Body of pancreas (tissue), 4 donors: ENCODE results near the gene MAEL. TPM values are rescaled to one million over a fixed set of nuclear protein-coding genes. Genes with fewer than 3 reads are reported as not detected.

ENCODE experiments used
- ATAC-seq: fragments of 150-250 bp; one replicate; pipeline ENCODE4 v1.9.1; 2016
- DNase-seq, 4 donors: peaks; one replicate each; pipeline ENCODE4 v3.0.0-alpha.2; 2019
- H3K27ac ChIP-seq, 4 donors: fragments of 200-600 bp; sonication (generic); 1 replicate in 3 of 4; 2 replicates in 1 of 4; pipeline versions ENCODE4 v1.5.1 to v1.6.1; 2016 to 2019; ENCODE audit warnings: mild to moderate bottlenecking in 1 of 4, mixed read lengths in 1 of 4, moderate library complexity in 1 of 4
- H3K27me3 ChIP-seq, 2 donors: fragments of 200-600 bp; sonication (generic); one replicate each; pipeline ENCODE4 v1.6.0; 2016; ENCODE audit warnings: mild to moderate bottlenecking in 1 of 2
- H3K36me3 ChIP-seq, 2 donors: fragments of 200-600 bp; sonication (generic); replicated peaks in 1 of 2; 2 replicates each; pipeline ENCODE4 v1.5.1; 2016; ENCODE audit warnings: low read depth in 2 of 2; ENCODE audit not compliant: insufficient read depth in 1 of 2
- H3K4me1 ChIP-seq: fragments of 200-600 bp; sonication (generic); one replicate; pipeline ENCODE4 v1.6.0; 2016
- H3K4me3 ChIP-seq, 2 donors: fragments of 200-600 bp; sonication (generic); 1 replicate in 1 of 2; 2 replicates in 1 of 2; pipeline ENCODE4 v1.5.1; 2016 to 2019
- H3K9me3 ChIP-seq, 3 donors: fragments of 200-600 bp; sonication (generic); 1 replicate in 2 of 3; 2 replicates in 1 of 3; pipeline ENCODE4 v1.5.1; 2016
- POLR2A ChIP-seq, 3 donors: fragments of 450-650 bp; IDR thresholded peaks; one replicate each; pipeline ENCODE4 v1.6.1; 2016; ENCODE audit warnings: antibody characterized with exemption in 3 of 3, mild to moderate bottlenecking in 2 of 3
- WGBS, 2 donors: methylation state at CpG; one replicate each; pipeline ENCODE4 v1.1.5; 2017; 5-methylcytosine and 5-hydroxymethylcytosine counted together
- intact Hi-C: fragments of 100-400 bp; cut with DNase I; formaldehyde crosslinking; loops from one replicate; pipeline ENCODE4 v1.15.1; 2023
- total RNA-seq, 2 donors: library from RNA; depleted of rRNA; stranded (reverse); fragments of >200 nt; gene quantifications; one replicate each; pipeline ENCODE4 v1.1.0, GENCODE V29; 2016
- TF ChIP-seq, protein P1 (sequence below), 7 experiments: fragments of 450-650 bp in 4 of 7; fragments of 200-600 bp in 3 of 7; sonication (generic) in 3 of 7; IDR thresholded peaks; one replicate each; pipeline ENCODE4 v1.5.1; 2016 to 2019; ENCODE audit warnings: antibody characterized with exemption in 7 of 7

The MAEL gene
- total RNA-seq, 2 donors from 2014 or later: not detected

DNA sequence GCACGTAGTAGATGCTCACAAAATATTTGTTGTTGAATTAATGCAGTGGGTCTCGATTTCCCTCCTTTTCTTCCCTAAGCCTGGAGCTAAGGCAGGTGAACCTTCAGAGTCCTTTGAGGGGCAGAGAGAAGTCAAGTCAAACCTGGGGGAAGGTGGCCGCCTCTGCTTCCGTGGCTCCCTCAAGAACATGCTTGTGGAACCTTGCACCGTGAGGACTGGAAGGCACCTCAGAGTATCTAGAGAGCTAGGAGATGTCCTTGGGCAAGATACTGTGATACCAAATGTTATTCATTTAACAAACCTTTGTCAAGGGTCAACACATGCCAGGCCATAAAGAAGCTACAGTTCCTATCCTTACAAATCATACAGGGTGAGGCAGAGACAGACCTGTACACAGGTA, 62.8 kb downstream of the MAEL start:
- H3K27me3 ChIP-seq: no peaks in the 10 kb centered on the region
- H3K4me1 ChIP-seq: no peaks in the 10 kb centered on the region
- TF ChIP-seq, protein P1, sequence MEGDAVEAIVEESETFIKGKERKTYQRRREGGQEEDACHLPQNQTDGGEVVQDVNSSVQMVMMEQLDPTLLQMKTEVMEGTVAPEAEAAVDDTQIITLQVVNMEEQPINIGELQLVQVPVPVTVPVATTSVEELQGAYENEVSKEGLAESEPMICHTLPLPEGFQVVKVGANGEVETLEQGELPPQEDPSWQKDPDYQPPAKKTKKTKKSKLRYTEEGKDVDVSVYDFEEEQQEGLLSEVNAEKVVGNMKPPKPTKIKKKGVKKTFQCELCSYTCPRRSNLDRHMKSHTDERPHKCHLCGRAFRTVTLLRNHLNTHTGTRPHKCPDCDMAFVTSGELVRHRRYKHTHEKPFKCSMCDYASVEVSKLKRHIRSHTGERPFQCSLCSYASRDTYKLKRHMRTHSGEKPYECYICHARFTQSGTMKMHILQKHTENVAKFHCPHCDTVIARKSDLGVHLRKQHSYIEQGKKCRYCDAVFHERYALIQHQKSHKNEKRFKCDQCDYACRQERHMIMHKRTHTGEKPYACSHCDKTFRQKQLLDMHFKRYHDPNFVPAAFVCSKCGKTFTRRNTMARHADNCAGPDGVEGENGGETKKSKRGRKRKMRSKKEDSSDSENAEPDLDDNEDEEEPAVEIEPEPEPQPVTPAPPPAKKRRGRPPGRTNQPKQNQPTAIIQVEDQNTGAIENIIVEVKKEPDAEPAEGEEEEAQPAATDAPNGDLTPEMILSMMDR (IDR thresholded peaks at IDR 0.05): no peak
- TF ChIP-seq POLR2A (IDR thresholded peaks at IDR 0.05): no peak
- no peak overlapping the region for H3K4me3 ChIP-seq
- 70 to 84% methylated on average over 5 of the region's 5 CpGs for WGBS, 2 donors
- no peaks in the 10 kb centered on the region for H3K9me3 ChIP-seq
- H3K27ac ChIP-seq: no peak overlapping the region
- intact Hi-C loops: loop anchor here (5.0 kb wide), 1 partner anchor 135 kb away; no protein-coding TSS in a partner anchor
- no peak for DNase-seq
- no peaks in the 10 kb centered on the region for H3K36me3 ChIP-seq
- ATAC-seq: no peak

DNA sequence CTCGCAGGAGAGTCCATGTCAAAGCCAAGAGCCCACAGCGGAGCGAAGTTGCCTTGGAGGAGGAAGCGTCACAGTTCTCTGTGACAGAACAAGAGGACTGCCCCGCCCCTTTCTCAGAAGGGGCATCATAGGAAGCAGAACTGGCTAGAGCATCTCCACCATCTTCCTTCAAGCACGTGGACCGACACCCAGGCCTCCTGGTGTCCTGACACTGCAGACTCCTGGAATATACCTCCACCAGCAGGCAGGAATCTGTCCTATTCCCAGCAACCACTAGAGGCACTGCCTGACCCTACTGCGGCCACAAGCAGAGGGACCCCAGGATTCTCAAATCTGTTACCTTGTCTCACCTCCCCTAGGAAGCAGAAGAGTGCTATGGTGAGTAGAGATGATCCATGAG, 63.3 kb downstream of the MAEL start:
- DNase-seq: no peak

DNA sequence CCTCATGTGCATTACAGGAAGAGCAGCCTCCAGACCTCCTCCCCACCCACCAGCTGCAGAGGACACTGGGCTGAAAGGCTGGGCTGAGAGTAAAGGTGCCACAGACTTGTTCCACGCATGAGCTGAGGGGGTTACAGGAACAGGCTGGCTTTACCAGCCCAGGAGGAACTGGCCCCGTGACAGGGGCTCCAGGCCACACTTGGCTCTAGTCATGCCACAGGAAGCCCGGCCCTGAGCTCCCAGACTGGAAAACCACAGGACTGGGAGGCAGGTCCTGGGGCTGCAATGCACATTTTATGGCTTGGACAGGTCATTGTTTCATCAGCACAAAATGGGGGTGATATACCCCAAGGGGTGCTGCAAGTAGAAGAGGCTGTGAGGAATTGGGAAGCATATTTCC, 65.5 kb downstream of the MAEL start:
- H3K4me1 ChIP-seq: peaks cover 6% of the 10 kb centered on the region
- ATAC-seq (no peak), DNase-seq (no peak)
- no peaks in the 10 kb centered on the region for H3K9me3 ChIP-seq
- TF ChIP-seq POLR2A (IDR thresholded peaks at IDR 0.05): no peak
- TF ChIP-seq, protein P1 (IDR thresholded peaks at IDR 0.05): no peak
- H3K27ac ChIP-seq: no peak overlapping the region
- no peak overlapping the region for H3K4me3 ChIP-seq
- H3K27me3 ChIP-seq: no peaks in the 10 kb centered on the region
- WGBS, 2 donors: 54% methylated on average over 3 of the region's 3 CpGs; no CpG with 5 or more reads in 1 of the 2 donors
- intact Hi-C loops: loop anchor here (5.0 kb wide), 1 partner anchor 137 kb away; no protein-coding TSS in a partner anchor
- H3K36me3 ChIP-seq: no peaks in the 10 kb centered on the region

More for the DNA sequence above, 63.3 kb downstream of the MAEL start:
- no peaks in the 10 kb centered on the region for H3K9me3 ChIP-seq
- H3K27ac ChIP-seq: no peak overlapping the region
- H3K27me3 ChIP-seq: no peaks in the 10 kb centered on the region
- no peak overlapping the region for H3K4me3 ChIP-seq
- no peaks in the 10 kb centered on the region for H3K36me3 ChIP-seq
- no peak for TF ChIP-seq POLR2A (IDR thresholded peaks at IDR 0.05)
- TF ChIP-seq, protein P1 (IDR thresholded peaks at IDR 0.05): peak in 5 of 7 experiments; percentile 21 to 41 (median 36)
- intact Hi-C loops: loop anchor here (5.0 kb wide), 1 partner anchor 135 kb away; no protein-coding TSS in a partner anchor
- no peaks in the 10 kb centered on the region for H3K4me1 ChIP-seq
- peak; percentile 48 for ATAC-seq
- 68 to 72% methylated on average over 6 to 8 of the region's 8 CpGs for WGBS, 2 donors

DNA sequence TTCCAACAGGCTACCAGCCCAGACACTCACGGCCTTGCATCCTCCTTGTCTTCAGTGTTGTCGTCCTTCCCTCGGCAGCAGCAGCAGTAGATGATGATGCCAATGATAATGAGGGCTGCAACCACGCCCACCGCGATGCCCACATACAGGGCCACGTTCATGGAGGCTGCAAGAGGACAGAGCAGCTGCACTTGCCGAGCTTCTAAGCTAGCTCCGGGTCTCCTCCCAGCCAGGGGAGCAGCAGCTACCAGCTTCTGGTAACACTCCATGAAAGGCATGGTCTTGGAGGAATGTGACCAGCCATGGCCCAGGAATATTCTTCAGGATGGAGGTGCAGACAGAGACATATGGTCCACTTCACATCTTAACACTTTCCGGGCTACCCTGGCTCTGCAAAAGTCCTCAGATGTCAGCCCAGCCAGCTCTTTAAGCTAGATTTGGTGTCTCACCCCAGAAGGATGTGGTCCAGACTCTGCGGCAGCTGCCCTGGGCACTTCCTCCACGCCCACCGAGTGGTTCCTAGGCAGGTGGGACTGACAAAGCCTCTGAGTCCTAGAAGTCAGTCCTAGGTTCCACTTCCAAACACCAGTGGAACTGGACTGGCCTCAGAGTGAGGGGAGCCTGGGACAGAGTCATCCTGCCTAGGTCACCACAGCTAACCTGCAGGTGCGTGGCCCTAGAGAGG, 66.0 kb downstream of the MAEL start:
- H3K27me3 ChIP-seq: no peaks in the 10 kb centered on the region
- TF ChIP-seq, protein P1 (IDR thresholded peaks at IDR 0.05): no peak
- no peak for TF ChIP-seq POLR2A (IDR thresholded peaks at IDR 0.05)
- WGBS, 2 donors: 65 to 71% methylated on average over 13 to 14 of the region's 14 CpGs
- H3K9me3 ChIP-seq: no peaks in the 10 kb centered on the region
- H3K36me3 ChIP-seq: no peaks in the 10 kb centered on the region
- no peak overlapping the region for H3K4me3 ChIP-seq
- no peak for DNase-seq
- ATAC-seq: no peak
- H3K4me1 ChIP-seq: peaks cover 6% of the 10 kb centered on the region
- intact Hi-C loops: loop anchor here (5.0 kb wide), 2 partner anchors 138 to 148 kb away; no protein-coding TSS in a partner anchor
- no peak overlapping the region for H3K27ac ChIP-seq
